ENCODE data around the gene TOMM20.

TOMM20 gene

GRCh38 chr1:235133086-235133485 lies 4.4 kb upstream of the TOMM20 start:
- DNase-seq = no peak

DNA sequence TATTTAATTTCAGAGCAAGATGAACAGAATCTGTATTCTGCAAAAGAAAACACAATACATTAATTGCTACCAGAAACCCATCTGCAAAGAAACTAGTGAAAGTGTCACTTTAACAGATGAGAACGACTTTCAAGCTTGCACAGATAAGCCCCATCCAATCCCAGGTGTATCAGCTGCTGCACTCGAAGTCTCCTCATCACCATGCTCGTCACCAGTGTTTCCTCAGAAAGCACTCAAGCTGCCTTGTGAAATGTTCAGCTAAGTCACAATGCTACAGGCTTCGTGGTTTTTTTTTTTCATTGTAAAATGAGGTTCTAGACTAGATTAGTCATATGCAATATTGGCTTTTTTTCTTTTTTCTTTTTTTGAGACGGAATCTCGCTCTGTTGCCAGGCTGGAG lies 3.3 kb upstream of the TOMM20 start:
- DNase-seq = no peak

DNA sequence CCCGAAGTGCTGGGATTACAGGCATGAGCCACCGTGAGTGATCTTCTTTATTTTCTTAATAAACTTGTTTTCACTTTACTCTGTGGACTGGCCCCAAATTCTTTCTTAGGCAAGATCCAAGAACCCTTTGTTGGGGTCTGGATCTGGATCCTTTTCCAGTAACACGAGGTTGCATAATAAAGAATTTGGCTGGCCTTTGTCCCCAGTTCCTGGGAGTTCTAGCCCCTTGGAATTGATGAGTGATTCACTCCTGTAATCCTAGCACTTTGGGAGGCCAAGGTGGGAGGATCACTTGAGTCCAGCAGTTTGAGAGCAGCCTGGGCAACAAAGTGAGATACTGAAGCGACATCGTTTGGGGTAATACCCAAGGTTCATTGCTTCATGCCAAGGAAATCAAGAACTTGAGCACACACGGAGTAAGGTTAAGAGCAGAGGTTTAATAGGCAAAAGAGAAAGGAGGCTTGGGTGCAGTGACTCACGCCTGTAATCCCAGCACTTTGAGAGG lies 2.2 kb upstream of the TOMM20 start:
- DNase-seq = no peak

DNA sequence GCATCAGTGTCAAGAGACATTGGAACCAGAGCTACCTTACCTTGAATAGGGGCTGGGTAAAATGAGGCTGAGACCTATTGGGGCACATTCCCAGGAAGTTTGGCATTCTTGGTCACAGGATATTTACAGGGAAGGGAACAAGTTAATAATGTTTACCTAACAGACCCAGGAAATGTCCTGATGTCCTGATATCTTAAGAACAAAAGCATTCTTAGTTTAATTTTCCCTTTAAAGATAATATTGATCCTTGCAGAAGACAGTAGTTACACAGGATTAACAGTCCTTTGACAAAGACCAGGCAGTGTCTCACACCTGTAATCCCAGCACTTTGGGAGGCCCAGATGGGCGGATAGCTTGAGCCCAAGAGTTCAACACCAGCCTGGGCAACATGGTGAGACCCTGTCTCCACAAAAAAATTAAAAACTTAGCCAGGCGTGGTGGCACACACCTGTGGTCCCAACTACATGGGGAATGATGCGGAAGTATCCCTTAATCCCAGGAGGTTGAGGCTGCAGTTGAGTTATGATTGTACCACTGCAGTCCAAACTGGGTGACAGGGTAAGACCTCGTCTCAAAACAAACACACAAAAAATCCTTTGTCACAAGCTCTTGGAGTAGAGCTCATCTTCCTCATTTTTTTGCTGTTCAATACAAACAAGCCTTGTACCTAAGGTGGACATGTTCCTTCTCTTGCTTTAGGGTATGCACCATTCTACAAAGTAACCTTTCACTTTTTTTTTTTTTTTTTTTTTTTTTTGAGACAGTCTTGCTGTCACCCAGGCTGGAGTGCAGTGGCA lies 1.3 kb upstream of the TOMM20 start:
- no peak for DNase-seq

GRCh38 chr1:235127732-235128455 lies 743 bp downstream of the TOMM20 start:
- no peak for DNase-seq

DNA sequence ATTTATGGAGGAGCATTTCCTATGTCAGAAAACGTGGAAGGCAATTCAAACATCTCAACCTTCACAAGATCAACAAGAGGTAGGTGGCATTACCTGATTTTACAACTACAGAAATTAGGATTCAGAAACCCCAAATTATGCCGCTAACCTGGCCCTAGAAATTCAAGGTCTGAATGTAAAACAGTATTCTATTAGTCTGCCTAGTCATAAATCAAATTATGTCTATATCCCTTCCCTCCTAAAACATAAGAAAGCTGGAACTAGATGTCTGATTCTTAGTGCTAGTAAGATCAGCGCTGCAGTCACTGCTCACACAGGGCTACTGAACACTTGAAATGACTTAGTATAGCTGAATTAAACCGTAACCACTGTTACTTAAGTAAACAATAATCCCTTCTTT lies 1.4 kb downstream of the TOMM20 start:
- no peak for DNase-seq

DNA sequence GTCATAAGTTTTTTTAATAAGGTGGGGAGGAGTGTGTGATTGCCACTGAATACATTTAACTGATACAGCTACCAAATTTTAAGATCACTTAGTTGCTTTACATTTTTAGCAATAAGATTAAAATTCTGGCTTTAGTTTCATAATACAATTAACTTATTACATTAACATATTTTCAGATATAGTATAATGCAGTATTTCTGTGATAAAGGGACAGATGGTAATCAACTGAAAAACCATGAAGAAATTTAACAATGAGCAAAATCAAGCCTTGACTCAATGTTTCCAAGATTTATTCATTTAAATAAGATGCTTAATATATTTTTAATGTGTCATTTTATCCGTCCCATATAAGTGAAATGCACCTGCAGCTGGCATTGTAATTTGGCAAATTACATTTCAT lies 4.0 kb downstream of the TOMM20 start:
- DNase-seq = no peak

GRCh38 chr1:235124111-235124510 lies 4.5 kb downstream of the TOMM20 start:
- DNase-seq = no peak

DNA sequence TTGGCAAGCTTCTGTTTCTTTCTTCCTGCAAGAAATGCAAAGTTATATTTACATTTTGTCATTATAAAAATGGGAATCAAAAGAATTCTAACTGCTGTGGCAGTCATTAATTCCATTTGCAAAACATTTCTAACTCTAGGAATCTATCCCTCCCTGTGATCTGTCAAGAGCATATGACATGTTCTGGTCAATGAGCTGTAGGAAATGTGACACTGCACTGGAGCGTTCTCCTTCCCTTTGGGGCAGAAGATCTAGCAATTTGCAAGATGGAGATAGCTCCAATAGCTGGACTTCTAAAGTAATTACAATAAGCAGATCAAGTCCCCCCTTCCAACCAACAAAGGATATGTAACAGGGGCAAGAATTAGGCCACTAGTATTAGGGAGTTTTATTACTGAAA lies 6.3 kb downstream of the TOMM20 start:
- DNase-seq = no peak

- DNase-seq = no peak
Observed at GRCh38 chr1:235113183-235113917, 15.3 kb downstream of the TOMM20 start.

DNA sequence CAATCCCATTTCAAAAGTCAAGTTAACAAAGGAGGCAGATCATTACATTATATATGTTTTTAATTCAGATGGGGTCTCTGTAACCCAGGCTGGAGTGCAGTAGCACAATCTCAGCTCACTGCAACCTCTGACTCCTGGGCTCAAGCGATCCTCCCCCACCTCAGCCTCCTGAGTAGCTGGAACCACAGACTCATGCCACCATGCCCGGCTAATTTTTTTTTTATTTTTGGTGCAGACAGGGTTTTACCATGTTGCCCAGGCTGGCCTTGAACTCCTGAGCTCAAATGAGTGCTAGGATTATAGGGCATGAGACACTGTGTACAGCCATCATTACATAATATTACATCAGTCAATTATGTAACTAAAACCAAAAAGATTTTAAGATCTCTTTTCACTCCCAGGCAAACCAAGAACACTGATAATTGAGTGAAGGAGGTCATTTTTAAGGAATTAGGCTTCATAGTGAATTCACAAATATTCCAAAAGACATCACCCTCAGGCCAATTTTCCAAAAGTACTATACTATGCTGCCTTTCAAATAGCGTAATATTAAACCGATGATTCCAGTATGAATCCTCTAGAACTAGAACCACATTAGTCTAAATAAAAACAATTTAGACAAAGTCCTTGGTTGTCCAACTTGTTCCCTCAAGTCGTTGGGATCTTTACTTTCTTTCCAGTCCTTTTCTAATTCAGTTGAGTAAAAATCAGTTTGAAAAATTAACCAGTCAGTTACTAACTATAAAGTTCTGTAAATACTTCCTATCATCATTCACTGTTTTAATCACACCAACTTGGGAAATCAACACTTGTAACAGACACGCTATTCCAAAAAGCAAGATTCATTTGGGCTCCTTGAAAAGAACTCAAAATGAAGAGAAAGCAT lies 16.1 kb downstream of the TOMM20 start:
- DNase-seq = no peak

GRCh38 chr1:235111107-235111506 lies 17.5 kb downstream of the TOMM20 start:
- no peak for DNase-seq

- no peak for DNase-seq
Observed at GRCh38 chr1:235108876-235109275, 19.8 kb downstream of the TOMM20 start.

DNA sequence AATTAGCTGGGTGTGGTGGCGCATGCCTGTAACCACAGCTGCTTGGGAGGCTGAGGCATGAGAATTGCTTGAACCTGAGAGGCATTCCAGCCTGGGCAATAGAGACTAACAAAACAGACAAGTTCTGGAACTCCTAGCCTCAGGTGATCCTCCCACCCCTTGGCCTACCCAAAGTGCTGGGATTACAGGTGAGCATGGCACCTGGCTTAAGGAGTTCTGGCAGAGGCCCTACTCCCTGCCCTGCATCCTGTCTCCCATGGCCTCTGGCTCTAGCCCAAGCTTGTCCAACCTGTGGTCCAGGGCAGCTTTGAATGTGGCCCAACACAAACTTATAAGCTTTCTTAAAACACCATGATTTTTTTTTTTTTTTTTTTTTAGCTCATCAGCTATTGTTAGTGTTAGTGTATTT lies 20.4 kb downstream of the TOMM20 start:
- DNase-seq = no peak

- DNase-seq = no peak
Observed at GRCh38 chr1:235107368-235108184, 21.1 kb downstream of the TOMM20 start.

DNA sequence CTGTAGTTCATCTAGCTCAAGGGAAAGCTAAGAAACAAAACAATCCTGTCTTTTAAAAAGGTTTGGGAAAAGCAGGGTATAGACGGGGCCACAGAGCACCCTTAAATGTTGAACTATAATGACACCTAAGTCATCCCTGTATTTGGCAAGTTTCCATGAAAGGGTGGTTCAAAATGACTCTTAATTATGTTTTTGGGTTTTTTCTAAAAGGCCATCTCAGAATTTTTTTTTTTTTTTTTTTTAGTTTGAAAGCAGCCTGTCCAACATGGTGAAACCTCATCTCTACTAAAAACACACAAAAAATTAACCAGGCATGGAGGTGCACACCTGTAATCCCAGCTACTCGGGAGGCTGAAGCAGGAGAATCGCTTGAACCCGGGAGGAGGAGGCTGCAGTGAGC lies 22.2 kb downstream of the TOMM20 start:
- DNase-seq = no peak

GRCh38 chr1:235105051-235106043 lies 23.3 kb downstream of the TOMM20 start:
- no peak for DNase-seq

GRCh38 chr1:235102993-235103411 lies 25.6 kb downstream of the TOMM20 start:
- DNase-seq = peak; percentile 46

- no peak for DNase-seq
Observed at GRCh38 chr1:235102259-235102582, 26.4 kb downstream of the TOMM20 start.

DNA sequence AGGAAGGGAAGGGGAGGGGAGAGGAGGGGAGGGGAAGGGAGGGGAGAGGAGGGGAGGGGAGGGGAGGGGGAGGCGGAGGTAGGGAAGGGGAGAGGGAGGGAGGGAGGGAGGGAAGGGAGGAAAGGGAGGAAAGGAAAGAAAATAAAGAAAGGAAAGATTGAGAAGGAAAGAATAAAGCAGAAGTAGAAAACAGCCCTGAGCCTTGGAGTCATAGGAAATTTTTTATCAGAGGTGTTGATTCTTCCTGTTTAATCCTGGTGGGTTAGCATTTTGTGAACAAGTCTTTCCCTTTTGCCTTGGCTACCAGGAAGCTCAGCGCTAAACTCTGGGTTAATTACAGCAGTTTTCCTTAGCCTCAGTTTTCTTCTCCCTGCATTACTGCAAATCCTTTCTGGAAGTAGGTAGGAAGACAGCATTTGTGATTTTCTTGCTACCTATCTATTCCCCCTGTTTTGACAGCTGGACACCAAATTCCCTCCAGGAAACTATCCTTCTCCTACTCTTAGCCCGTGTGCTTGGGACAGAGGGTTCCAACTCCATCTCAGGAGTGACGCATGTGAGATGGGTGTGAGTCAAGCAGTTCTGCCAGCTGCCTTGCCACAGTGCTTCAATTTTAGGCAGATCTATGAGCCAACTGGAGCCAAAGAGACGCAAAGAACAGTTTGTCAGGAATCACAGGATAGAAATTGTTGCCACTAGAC lies 26.9 kb downstream of the TOMM20 start:
- DNase-seq = no peak

Data from CD4-positive, alpha-beta T cell treated with Interleukin-6 for 4 hours (primary cell).